Activated B cell treated with CpG ODN at 0.5 μM for 24 hours (primary cell): ENCODE measurements around the gene LRGUK. TPM values are rescaled to one million over a fixed set of nuclear protein-coding genes. Genes with fewer than 3 reads are reported as not detected.
"Not testable (repeated sequence)": the region's sequence is repeated elsewhere in the genome, so short reads cannot be mapped to it uniquely, and the experiment has no call there.

ENCODE experiments used
- ATAC-seq: fragments of 200-7000 bp; cut with Tn5 transposase; one replicate; pipeline ENCODE4 v1.10.0; 2021; ENCODE audit warnings: low read depth, mild to moderate bottlenecking, moderate library complexity
- CTCF ChIA-PET: fragments of 350-600 bp; sonication (Branson Sonifier 250); formaldehyde crosslinking; loops from one replicate; lab custom pipeline; 2021; ENCODE audit warnings: antibody characterized with exemption; lab: Charles Lee
- POLR2A ChIA-PET: fragments of 350-600 bp; sonication (Branson Sonifier 250); formaldehyde crosslinking; loops from one replicate; lab custom pipeline; 2021; ENCODE audit warnings: antibody characterized with exemption; lab: Charles Lee
- DNase-seq: peaks from one replicate; pipeline ENCODE4 v3.0.0; 2022
- H3K27ac Mint-ChIP-seq: one replicate; pipeline ENCODE4 v1.8.0; 2020; ENCODE audit warnings: mixed read lengths
- H3K27me3 Mint-ChIP-seq: one replicate; pipeline ENCODE4 v1.8.0; 2021; ENCODE audit warnings: mixed read lengths
- H3K36me3 Mint-ChIP-seq: one replicate; pipeline ENCODE4 v1.8.0; 2021; ENCODE audit warnings: low read depth, mixed read lengths
- H3K4me1 Mint-ChIP-seq: one replicate; pipeline ENCODE4 v1.8.0; 2021; ENCODE audit warnings: mixed read lengths
- H3K4me3 Mint-ChIP-seq: one replicate; pipeline ENCODE4 v1.8.0; 2020; ENCODE audit warnings: mild to moderate bottlenecking, mixed read lengths
- H3K9me3 Mint-ChIP-seq: one replicate; pipeline ENCODE4 v1.8.0; 2020; ENCODE audit warnings: mixed read lengths
- CTCF ChIP-seq: fragments of 200-600 bp; IDR thresholded peaks from one replicate; pipeline ENCODE4 v1.8.0; 2022; ENCODE audit warnings: antibody characterized with exemption, mild to moderate bottlenecking
- intact Hi-C: fragments of 100-400 bp; cut with micrococcal nuclease; formaldehyde crosslinking; loops from one replicate; pipeline ENCODE4 v1.15.1; 2024
- total RNA-seq: library from RNA; stranded (reverse); gene quantifications from 2 replicates; pipeline ENCODE4 v1.2.3, GENCODE V29; 2022

Gene LRGUK
- 0.91 and 1.0 TPM in 2 replicates for total RNA-seq

GRCh38 chr7:134126966-134127848, at the start of gene LRGUK:
LRGUK (plus strand) TSS chr7:134127340; CDS start chr7:134127368, 28 bp downstream.
- ATAC-seq, result peak; percentile 100
- Mint-ChIP-seq H3K27me3 (peaks cover 4% of the 10 kb centered on the region), H3K36me3 (no peaks in the 10 kb centered on the region), H3K4me3 (peak within 1 kb of the TSS; percentile 88), H3K27ac (no peak within 1 kb of the TSS), H3K9me3 (no peaks in the 10 kb centered on the region), H3K4me1 (peaks cover 12% of the 10 kb centered on the region)
- TF ChIP-seq CTCF, result no peak
- peak; percentile 65 for DNase-seq
- ChIA-PET CTCF (interaction anchor here (1.4 kb wide), 1 partner anchor 14 kb away, joined by 8 read pairs; no protein-coding TSS in a partner anchor), POLR2A (interaction anchor here (0.7 to 1.2 kb wide), 2 partner anchors 190 to 1107 kb away, joined by 5 to 11 read pairs; partner anchors contain the start of gene SLC35B4)
- intact Hi-C loops, result loop anchor here (1.0 to 5.0 kb wide), 9 partner anchors 14 to 1536 kb away; partner anchors contain the start of genes AKR1B1, BPGM, CHCHD3 and NUP205

DNA sequence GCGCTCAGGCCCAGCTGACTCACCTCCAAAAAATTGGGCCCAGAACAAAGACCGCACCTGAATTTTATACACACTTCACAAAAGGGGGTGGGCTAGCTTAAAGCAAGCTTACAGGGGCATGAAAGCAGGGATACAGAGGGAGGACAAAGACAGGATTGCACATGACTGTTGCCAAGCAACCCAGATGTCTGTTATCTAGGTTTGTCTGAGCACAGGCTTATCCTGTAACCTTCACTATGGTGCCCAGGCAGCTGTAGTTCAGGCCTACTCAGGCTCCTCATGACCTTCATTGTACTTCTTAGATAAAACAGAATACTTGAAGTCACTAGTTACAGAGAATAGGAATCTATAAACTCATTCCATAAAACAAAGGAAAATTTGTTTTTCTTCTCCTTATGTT, 49.6 kb upstream of the LRGUK start:
- POLR2A ChIA-PET, ATAC-seq, H3K4me1 Mint-ChIP-seq, intact Hi-C loops, H3K36me3 Mint-ChIP-seq, H3K27ac Mint-ChIP-seq, H3K9me3 Mint-ChIP-seq, CTCF ChIA-PET, H3K27me3 Mint-ChIP-seq, DNase-seq, H3K4me3 Mint-ChIP-seq: not testable (repeated sequence)

DNA sequence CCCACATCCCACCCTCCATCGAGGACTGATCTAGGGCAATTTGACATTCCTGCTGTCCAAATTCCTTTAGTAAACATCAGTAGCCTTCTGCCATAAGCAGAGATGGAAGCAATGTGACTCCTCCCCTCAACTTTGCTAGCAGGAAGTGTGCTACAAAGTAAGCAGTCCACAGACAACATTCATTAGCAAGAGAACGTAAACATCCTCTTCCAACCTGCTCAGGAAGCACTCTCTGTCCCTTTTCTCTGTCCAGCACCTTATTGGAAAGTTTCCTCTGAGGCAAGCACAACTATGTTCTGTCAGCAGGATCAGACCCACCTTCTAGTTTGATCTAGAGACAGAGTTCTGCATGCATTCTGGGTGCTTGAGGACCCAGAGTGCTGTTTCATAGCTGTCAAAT, 48.1 kb upstream of the LRGUK start:
- no peak for TF ChIP-seq CTCF
- no peak for ATAC-seq
- Mint-ChIP-seq H3K4me1 (peaks cover under 1% of the 10 kb centered on the region), H3K27ac (no peak overlapping the region), H3K36me3 (no peaks in the 10 kb centered on the region), H3K27me3 (no peaks in the 10 kb centered on the region), H3K4me3 (no peak overlapping the region), H3K9me3 (peaks cover 2% of the 10 kb centered on the region)
- POLR2A ChIA-PET, result no interaction called here
- CTCF ChIA-PET, result no interaction called here
- intact Hi-C loops, result no loop called here
- no peak for DNase-seq

DNA sequence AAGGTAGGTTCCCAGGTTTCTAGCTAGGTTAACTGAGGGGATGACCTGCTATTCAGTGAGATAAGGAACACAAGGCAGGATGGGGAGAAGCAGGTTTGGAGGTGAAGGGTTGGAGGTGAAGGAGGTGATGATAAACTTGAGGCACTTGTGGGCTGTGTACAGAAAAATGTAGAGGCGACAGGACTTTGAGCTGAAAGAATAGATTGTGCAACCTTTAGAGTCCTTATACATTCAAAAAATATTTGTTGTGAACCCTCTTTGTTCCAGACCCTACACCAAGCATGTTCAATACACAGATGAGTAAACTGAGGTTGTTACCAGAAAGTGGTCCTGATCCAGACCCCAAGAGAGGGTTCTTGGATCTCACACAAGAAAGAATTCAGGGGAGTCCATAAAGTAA, 45.4 kb upstream of the LRGUK start:
- intact Hi-C loops, result no loop called here
- TF ChIP-seq CTCF, result no peak
- H3K36me3 Mint-ChIP-seq, result no peaks in the 10 kb centered on the region
- no peaks in the 10 kb centered on the region for H3K27me3 Mint-ChIP-seq
- peaks cover 15% of the 10 kb centered on the region for H3K4me1 Mint-ChIP-seq
- CTCF ChIA-PET, result no interaction called here
- no peaks in the 10 kb centered on the region for H3K9me3 Mint-ChIP-seq
- POLR2A ChIA-PET, result no interaction called here
- no peak overlapping the region for H3K27ac Mint-ChIP-seq
- DNase-seq, result no peak
- H3K4me3 Mint-ChIP-seq, result no peak overlapping the region
- no peak for ATAC-seq

GRCh38 chr7:134083766-134084487, 43.2 kb upstream of the LRGUK start:
- Mint-ChIP-seq H3K36me3 (no peaks in the 10 kb centered on the region), H3K27me3 (no peaks in the 10 kb centered on the region), H3K4me3 (no peak overlapping the region), H3K27ac (no peak overlapping the region), H3K4me1 (peaks cover 15% of the 10 kb centered on the region), H3K9me3 (peaks cover 5% of the 10 kb centered on the region)
- intact Hi-C loops, result no loop called here
- POLR2A ChIA-PET, result no interaction called here
- no peak for TF ChIP-seq CTCF
- no peak for DNase-seq
- CTCF ChIA-PET, result no interaction called here
- ATAC-seq, result no peak
